ENCODE measurements around the gene EIF5.

DNA sequence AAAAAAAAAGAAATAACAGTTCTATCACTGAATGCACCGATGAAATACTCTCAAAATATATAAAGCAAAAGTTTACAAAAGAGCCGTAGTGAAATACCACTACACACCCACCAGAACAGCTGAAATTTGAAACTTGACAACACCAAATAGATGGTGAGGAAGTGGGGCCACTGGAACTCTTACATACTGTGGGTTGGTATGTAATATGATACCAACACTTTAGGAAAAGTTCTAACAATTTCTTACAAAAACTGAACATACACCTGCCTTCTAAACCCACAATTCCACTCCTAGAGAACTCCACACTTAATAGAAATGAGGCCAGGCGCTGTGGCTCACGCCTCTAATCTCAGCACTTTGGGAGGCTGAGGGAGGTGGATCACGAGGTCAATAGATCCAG, 14.1 kb downstream of the EIF5 start:
- TF ChIP-seq, protein P1, sequence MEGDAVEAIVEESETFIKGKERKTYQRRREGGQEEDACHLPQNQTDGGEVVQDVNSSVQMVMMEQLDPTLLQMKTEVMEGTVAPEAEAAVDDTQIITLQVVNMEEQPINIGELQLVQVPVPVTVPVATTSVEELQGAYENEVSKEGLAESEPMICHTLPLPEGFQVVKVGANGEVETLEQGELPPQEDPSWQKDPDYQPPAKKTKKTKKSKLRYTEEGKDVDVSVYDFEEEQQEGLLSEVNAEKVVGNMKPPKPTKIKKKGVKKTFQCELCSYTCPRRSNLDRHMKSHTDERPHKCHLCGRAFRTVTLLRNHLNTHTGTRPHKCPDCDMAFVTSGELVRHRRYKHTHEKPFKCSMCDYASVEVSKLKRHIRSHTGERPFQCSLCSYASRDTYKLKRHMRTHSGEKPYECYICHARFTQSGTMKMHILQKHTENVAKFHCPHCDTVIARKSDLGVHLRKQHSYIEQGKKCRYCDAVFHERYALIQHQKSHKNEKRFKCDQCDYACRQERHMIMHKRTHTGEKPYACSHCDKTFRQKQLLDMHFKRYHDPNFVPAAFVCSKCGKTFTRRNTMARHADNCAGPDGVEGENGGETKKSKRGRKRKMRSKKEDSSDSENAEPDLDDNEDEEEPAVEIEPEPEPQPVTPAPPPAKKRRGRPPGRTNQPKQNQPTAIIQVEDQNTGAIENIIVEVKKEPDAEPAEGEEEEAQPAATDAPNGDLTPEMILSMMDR (conservative IDR thresholded peaks at IDR 0.05; ENCODE audit: low read depth, low read length): no peak
- no peak for TF ChIP-seq POLR2A (IDR thresholded peaks at IDR 0.05; ENCODE audit: low read depth, low read length)
- TF ChIP-seq, protein P2, sequence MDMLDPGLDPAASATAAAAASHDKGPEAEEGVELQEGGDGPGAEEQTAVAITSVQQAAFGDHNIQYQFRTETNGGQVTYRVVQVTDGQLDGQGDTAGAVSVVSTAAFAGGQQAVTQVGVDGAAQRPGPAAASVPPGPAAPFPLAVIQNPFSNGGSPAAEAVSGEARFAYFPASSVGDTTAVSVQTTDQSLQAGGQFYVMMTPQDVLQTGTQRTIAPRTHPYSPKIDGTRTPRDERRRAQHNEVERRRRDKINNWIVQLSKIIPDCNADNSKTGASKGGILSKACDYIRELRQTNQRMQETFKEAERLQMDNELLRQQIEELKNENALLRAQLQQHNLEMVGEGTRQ (IDR thresholded peaks at IDR 0.05; ENCODE audit: low read depth, low read length): no peak
